HG02759 (cell line): ENCODE measurements around the gene TNFRSF21.
"Not testable (repeated sequence)": the region's sequence is repeated elsewhere in the genome, so short reads cannot be mapped to it uniquely, and the experiment has no call there.

Experiments
- ATAC-seq: cut with Tn5 transposase; IDR thresholded peaks from one replicate; pipeline ENCODE4 v1.9.1; 2021; ENCODE audit warnings: mild to moderate bottlenecking, moderate library complexity; ENCODE audit not compliant: unreplicated experiment

TNFRSF21 gene, protein sequence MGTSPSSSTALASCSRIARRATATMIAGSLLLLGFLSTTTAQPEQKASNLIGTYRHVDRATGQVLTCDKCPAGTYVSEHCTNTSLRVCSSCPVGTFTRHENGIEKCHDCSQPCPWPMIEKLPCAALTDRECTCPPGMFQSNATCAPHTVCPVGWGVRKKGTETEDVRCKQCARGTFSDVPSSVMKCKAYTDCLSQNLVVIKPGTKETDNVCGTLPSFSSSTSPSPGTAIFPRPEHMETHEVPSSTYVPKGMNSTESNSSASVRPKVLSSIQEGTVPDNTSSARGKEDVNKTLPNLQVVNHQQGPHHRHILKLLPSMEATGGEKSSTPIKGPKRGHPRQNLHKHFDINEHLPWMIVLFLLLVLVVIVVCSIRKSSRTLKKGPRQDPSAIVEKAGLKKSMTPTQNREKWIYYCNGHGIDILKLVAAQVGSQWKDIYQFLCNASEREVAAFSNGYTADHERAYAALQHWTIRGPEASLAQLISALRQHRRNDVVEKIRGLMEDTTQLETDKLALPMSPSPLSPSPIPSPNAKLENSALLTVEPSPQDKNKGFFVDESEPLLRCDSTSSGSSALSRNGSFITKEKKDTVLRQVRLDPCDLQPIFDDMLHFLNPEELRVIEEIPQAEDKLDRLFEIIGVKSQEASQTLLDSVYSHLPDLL

DNA sequence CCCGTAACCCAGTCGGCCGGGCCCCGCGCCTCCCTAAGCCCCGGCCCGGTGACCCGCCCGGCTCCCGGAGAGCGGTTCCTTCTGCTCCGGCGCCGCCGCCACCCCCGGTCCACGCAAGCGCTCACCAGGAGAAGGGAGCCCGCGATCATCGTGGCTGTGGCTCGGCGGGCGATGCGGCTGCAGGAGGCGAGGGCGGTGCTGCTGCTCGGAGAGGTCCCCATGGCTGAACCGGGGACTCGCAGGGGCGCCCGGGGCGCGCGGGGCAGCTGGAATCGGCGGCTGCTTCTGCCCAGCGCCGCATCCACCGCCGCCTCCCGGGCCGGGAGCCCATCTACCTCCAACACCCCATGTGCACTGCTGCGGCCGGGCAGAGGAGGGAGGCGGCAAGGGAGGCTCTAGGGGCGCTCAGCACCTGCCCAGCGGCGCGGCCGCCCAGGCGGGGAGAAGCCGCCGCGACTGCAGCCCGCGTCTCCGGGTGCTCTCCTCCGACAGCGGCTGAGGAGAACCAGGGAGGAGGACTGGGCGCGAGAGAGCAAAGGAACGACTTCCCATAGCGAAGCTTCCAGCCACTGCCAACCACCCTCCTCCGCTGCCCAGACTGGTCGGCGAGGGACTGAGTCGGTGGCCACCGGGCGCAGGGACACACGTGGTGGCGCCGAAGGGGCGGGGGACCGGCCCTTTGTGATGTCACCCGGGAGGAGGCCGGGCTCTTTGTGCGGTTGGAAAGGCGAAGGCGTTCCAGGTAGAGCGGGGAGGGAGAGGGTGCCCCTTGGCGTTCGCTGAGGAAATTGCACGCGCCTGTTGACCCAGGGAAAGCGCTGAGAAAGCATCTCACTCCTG is at the start of gene TNFRSF21:
TNFRSF21 (minus strand) TSS at position 615 of the 840 bp plus-strand sequence; CDS start at position 221, 394 bp downstream.
- peak; percentile 97 for ATAC-seq

DNA sequence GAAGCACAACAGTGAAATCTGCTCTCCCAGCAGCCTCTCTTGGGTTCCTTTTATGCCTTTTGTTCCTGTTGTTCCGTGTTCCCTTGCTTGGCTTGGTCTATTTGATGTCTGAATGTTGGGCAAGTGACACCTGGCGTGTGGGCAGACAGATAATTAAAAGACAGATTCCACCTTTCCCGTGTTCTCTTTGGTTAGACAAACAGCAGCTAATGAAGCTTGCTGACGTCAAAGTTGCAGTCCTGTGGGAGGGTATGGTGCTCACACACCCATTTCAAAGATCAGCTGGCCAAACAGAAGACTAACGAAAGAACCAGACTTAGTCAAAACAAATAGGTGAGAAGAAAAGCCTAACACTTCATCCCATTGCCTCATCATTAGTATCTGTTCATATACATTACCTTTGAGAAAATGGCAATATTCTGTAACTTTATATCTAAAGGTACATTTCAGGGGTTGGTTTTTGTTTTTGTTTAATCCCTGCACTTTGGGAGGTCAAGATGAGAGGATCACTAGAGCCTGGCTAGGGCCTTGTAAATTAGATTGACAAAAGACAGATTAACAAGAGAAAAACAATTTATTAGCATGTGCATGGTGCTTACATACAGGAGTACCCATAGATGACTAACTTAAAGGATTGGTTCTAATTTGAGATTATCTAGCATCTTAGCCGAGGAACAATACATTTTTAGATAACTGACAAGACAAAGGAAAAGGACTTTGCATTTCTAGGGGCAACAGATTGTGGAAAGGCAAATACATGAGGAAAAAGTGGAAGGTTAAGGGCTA is 48.9 kb upstream of the TNFRSF21 start:
- no peak for ATAC-seq

DNA sequence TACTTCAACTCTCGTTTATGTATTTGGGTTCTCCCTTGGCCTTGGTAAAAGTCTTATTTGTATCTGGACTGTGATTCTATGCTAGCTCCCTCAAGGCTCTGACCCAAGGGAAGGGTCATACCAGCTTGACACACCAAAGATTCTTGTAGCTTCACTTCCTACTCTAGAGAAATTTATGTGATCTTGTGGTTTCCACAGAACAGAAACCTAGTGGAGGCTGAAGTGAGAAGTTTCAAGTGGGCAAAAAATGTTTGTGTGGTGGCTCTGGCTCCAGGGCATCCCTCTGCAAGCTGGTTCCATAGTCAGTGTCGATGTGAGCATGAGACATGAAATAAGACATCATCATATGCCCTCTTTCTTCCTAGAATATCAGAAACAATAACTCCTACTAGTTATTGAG is 48.1 kb upstream of the TNFRSF21 start:
- peak; percentile 70 for ATAC-seq

DNA sequence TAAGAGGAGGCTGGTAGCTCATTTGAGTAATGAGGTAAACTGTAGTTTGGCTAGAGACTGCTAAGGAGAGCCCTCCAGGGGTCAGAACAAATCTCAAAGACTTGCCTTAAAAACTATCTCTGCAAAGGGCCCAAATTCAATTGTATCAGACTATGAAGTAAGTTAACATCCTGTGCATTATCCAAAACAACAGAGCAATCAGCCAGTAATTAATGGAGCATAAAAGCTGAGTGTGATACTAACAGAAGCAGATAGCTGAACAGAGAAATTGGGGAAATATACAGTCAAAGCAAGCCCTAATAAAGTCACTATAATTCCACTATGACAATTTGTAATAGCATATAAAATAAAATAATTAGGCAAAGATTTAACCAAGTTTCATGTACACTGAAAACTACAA is 45.8 kb upstream of the TNFRSF21 start:
- no peak for ATAC-seq

DNA sequence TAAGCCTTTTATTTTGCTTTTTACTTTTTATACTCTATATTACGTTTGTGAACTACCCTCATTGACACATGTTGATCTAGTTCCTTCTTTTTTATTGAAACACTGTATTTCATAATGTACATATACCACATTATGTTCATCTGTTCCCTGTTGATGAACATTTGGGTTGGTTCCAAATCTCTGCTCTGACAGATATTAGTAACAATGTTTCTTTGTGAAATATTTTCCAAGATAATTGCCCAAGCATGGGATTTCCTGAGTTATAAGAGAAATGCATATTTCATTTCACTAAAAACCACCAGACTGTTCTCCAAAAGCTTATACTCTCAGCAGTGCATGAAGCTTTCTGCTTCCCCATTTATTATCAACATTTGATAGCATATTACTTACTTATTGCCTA is 44.2 kb upstream of the TNFRSF21 start:
- ATAC-seq, result no peak

DNA sequence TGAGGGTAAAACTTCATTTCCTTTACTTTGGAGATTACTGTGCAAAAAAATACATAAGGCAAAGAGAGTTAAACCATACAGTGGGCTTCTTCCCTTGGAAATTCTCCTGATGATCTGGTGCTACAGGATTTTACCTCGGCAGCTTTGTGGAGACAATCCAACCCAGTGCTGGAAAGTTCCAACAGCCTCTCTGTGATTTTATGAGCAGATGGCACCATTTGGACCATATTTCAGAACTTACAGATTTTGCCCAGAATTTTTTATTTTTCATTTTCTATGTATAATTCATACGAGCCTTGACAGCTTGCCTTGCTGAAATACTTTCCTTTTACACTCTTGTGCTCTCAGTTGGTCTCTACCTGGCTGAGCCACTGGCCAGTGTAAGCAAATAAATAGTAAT is 43.3 kb upstream of the TNFRSF21 start:
- ATAC-seq, result no peak

DNA sequence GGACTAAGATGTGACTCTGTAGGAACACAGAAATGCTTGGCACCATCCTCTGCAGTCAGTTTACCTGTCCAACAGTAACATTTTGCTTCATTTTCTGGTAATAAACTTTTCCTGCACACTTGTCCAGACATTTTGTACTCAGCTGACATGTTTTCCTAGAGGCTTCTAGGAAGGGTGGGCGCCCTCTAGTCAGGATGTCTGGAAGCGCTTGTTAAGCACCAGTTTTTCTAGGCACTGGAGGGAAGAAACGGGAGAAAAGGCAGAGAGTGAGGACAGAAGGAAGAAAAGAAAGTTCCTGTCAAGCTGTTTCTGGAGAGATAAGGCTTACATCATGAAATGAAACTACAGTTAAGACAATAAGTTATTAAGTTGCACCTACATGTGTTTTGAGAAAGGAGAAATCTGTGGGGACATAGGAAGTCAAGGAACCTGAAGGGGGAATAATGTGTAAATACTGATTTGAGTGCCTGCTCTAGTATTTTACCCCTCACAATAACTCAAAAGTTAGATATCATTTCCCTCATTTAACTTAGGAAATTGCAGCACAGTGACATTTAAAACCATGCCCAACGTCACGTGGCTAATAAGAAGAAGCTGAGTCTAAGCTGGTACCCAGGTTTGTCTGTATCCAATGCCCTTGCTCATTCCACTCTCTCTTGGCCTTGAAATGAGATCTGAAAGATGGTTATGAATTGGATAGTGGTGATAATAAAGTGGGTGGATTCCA is 42.7 kb upstream of the TNFRSF21 start:
- no peak for ATAC-seq

DNA sequence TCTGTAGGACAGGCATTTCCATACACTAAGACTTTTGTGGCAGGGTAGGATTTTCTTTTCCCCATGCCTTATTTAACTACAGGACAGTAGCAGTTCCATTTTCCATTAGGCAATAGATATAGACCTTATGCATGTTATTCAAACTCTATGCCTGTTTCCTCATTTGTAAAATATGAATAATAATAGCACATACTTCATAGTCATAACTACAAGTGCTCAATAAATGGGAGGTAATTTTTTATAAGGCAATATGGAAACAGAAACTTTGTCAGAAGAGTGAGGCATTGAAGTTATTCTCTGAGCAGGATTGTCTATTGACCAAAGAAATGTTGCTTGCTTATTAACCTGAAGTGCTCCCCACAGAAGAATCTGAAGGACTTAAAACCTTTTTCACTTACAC is 41.9 kb upstream of the TNFRSF21 start:
- ATAC-seq, result no peak

DNA sequence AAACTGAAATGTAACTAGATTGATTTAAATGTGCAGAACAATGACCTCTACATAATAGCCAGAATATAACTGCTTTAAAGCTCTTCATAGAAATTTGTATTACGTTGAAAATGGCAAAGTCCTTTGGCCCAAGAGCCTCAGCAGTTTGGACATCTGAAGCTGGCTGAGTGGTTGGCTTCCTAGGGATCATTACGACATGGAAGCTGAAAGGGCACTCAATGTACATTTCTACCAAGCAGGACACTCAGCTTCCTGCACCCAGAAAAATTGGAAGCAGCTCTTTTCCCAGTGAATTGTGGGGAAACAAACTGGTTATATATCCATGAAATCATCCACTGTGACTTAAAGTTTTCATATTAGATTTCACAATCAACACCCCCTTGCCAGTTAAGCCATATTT is 40.2 kb upstream of the TNFRSF21 start:
- no peak for ATAC-seq

DNA sequence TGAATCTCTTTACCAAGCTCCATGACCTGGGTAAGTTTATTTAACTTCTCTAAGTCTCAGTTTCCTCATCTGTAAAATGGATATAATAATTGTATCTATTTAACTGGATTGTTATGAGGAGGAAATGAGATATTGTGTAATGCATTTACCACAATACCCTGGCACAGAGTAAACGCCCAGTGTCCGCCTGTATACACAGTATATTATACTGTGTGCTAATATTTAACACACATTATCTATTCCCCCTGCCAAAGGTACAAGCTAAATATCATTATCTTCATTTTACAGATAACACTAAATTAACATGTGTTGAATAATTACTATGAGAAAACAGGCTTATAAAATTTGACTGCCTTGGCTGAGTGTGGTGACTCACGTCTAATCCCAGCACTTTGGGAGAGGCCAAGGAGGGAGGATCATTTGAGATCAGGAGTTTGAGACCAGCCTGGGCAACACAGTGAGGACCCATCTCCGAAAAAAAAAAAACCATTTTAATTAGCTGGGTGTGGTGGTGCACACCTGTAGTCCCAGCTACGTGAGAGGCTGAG is 38.7 kb upstream of the TNFRSF21 start:
- ATAC-seq, result no peak

DNA sequence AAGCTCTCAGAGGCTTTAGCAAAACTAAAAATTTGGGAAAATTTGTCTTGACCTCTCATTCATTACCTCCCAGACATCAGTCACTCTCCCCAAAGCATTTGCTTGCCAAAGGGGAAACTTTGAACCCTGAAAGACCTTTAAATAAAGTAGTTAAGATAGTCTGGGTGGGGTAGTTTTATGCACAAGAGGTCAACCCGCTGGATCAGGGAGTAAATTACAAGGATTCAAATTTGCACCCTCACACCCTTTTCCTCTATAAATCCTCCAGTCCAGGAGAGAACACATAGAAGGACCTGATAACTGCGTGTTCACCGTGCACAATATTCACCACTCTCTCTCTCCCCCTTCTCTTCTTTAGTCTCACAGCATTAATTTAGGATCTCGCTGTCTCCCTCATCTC is 36.1 kb upstream of the TNFRSF21 start:
- no peak for ATAC-seq

DNA sequence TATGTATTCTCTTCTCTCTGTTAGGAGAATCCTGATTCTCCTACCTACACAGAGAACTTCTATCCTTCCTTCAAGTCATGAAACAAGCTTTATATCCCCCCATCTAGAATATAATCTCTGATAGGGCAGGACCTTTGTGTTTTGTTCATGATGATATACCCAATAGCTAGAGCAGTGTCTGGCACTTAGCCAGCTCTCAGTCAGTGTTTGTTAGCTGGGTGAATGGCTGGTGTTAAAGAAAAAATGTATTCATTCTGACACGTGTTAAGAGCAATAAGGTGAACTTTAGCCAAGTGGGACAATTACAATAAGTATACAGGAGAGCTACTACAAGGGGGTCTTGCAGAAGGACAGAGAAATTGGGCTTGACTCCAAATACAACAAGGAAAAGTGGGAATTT is 34.3 kb upstream of the TNFRSF21 start:
- no peak for ATAC-seq

DNA sequence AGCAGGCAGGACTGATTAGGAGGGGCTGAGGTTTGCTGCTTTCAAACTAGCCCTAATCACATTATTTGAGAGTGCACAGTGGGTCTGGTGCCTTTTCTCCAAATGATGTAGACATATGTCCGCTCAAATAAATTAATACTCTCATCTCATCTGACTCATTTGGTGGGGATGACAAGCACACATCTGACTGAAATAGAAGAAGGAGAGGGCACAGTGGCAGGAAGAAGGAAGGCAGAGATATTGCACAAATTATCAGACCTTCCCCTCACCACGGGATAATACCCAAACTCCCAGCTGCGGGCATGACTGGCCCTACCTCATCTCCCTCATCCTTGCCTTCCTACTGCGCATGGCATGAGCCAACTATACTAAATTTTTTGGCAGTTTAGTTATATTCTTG is 33.9 kb upstream of the TNFRSF21 start:
- no peak for ATAC-seq

DNA sequence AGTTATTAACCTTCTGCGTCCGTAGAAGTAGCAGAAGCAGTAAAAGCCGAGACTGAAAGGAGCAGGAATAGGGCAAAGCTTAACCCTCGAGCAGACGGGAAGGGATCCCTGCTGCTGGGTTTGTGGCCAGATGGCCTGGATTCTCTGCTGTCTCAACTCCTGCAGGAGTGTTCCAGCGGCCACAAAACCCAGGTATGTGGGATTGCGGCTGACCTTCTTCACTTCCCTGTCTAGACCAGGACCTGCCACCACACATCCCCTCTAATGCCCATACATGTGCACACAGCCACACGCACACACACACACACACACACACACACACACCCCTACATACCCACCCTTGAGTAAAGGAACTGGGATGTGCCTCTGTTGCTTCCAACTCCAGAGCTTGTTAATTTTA is 33.1 kb upstream of the TNFRSF21 start:
- ATAC-seq, result no peak

DNA sequence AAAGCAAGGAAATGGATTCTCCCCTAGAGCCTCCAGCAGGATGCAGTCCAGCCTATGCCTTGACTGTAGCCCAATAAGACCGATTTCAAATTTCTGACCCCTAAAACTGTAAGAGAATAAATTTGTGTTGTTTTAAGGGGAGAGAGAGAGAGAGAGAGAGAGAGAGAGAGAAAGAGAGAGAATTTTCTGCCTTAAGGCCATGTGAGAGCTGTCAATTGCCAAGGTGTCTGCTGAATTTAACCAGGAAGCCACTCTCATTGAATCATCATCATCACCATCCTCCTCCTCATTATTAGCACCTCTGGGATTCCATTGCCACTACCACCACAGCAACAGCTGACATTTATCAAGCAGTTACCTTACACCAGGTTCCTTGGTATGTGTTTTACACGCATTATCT is 27.8 kb upstream of the TNFRSF21 start:
- no peak for ATAC-seq

DNA sequence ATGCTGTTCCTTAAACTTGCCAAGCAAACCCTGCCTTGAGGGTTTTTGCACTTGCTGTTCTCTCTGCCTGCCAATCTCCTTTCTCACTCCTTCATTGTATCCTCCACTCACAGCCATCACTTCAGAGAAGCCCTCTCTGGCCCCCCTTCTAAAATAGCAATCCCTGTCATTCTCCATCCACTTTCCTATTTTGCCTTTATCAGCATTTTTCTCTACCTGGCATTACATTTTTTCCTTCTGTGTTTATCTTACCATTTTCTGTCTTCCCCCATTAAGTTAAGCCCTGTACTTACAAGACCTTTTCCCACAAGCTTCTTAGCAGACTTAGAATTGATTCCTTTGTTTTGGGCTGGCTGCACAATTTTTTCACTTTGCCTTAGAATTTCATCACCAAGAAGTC is 26.6 kb upstream of the TNFRSF21 start:
- no peak for ATAC-seq

DNA sequence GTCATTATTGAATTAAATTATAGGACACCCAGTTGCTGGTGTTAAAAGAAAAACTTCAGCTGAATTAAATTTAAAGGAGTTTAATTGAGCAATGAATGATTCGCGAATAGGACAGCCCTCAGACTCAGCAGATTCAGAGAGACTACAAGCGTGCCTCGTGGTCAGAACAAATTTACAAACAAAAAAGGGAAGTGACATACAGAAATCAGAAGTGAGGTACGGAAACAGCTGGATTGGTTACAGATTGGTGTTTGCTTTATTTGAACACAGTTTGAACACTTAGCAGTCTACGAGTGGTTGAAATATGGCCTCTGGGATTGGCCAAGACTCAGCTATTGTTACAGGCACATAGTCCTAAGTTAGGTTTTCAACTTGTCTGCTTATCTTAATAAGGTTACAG is 25.8 kb upstream of the TNFRSF21 start:
- peak; percentile 97 for ATAC-seq

DNA sequence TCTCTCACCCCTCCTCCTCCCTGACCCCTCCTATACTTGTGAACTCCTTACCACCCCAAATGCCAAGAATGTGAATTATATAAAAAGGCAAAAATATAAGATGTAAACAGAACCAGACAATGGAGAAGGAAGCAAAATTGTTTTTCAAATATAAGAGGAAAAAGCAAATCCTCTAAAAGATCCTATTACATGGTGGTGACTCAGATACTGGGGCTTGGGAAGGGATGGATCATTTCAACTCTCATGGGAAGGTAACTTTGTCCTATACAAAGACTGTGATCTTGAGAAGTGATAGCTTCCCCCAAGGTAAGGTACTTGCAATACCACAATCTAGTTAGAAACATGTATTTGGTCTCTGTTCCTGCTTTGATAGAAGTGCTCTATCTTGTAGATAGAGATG is 24.6 kb upstream of the TNFRSF21 start:
- ATAC-seq, result no peak

DNA sequence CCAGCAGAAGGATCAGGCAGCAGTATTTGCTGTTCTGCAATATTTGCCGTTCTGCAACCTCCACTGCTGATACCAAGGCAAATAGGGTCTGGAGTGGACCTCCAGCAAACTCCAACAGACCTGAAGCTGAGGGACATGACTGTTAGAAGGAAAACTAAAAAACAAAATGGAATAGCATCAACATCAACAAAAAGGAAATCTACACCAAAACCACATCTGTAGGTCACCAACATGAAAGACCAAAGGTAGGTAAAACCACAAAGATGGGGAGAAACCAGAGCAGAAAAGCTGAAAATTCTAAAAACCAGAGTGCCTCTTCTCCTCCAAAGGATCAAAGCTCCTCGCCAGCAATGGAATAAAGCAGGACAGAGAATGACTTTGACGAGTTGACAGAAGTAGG is 18.9 kb upstream of the TNFRSF21 start:
- not testable (repeated sequence) for ATAC-seq

DNA sequence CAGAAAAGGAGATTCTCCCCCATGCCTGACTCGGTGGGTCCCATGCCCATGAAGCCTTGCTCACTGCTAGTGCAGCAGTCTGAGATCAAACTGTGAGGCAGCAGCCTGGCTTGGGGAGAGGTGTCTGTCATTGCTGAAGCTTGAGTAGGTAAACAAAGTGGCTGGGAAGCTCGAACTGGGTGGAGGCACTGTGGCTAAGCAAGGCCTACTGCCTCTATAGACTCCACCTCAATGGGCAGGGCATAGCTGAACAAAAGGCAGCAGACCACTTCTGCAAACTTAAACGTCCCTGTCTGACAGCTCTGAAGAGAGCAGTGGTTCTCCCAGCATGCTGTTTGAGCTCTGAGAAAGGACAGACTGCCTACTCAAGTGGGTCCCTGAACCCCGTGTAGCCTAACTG is 18.4 kb upstream of the TNFRSF21 start:
- not testable (repeated sequence) for ATAC-seq
